ENCODE results near the gene AHI1. TPM values are rescaled to one million over a fixed set of nuclear protein-coding genes. Genes with fewer than 3 reads are reported as not detected.

Gene AHI1
- total RNA-seq, 1 donor from 2014 or later: 21.0 TPM

GRCh38 chr6:135419162-135419561 is 78.4 kb downstream of the AHI1 start:
- peaks cover 3% of the 10 kb centered on the region for H3K36me3 Mint-ChIP-seq (ENCODE audit: low read depth)
- H3K4me3 Mint-ChIP-seq: no peak overlapping the region
- H3K9me3 Mint-ChIP-seq: no peaks in the 10 kb centered on the region
- H3K27me3 Mint-ChIP-seq: no peaks in the 10 kb centered on the region
- H3K27ac Mint-ChIP-seq: no peak overlapping the region
- POLR2A ChIA-PET: no interaction called here
- intact Hi-C loops (cut with micrococcal nuclease): no loop called here
- no peak for ATAC-seq (ENCODE audit: low read depth)
- DNase-seq: no peak
- no peaks in the 10 kb centered on the region for H3K4me1 Mint-ChIP-seq
- TF ChIP-seq CTCF (IDR thresholded peaks at IDR 0.05): no peak
- CTCF ChIA-PET: no interaction called here

- no peak for TF ChIP-seq CTCF (IDR thresholded peaks at IDR 0.05)
- no peak for DNase-seq
- CTCF ChIA-PET: no interaction called here
- Mint-ChIP-seq H3K27me3 (no peaks in the 10 kb centered on the region), H3K9me3 (no peaks in the 10 kb centered on the region), H3K36me3 (ENCODE audit: low read depth) (peaks cover 3% of the 10 kb centered on the region), H3K27ac (no peak overlapping the region), H3K4me1 (no peaks in the 10 kb centered on the region), H3K4me3 (no peak overlapping the region)
- intact Hi-C loops (cut with micrococcal nuclease): no loop called here
- POLR2A ChIA-PET: no interaction called here
- ATAC-seq (ENCODE audit: low read depth): no peak
Measured at GRCh38 chr6:135418040-135418760, 79.3 kb downstream of the AHI1 start.

GRCh38 chr6:135412761-135413160 is 84.8 kb downstream of the AHI1 start:
- POLR2A ChIA-PET: no interaction called here
- CTCF ChIA-PET: no interaction called here
- H3K27me3 Mint-ChIP-seq: no peaks in the 10 kb centered on the region
- DNase-seq (no peak), ATAC-seq (ENCODE audit: low read depth) (no peak)
- H3K4me1 Mint-ChIP-seq: no peaks in the 10 kb centered on the region
- intact Hi-C loops (cut with micrococcal nuclease): no loop called here
- no peaks in the 10 kb centered on the region for H3K9me3 Mint-ChIP-seq
- no peak for TF ChIP-seq CTCF (IDR thresholded peaks at IDR 0.05)
- no peak overlapping the region for H3K4me3 Mint-ChIP-seq
- peaks cover 15% of the 10 kb centered on the region for H3K36me3 Mint-ChIP-seq (ENCODE audit: low read depth)
- no peak overlapping the region for H3K27ac Mint-ChIP-seq

GRCh38 chr6:135411849-135412248 is 85.7 kb downstream of the AHI1 start:
- Mint-ChIP-seq H3K27ac (no peak overlapping the region), H3K9me3 (no peaks in the 10 kb centered on the region), H3K4me1 (no peaks in the 10 kb centered on the region), H3K27me3 (no peaks in the 10 kb centered on the region), H3K36me3 (ENCODE audit: low read depth) (peaks cover 15% of the 10 kb centered on the region), H3K4me3 (no peak overlapping the region)
- TF ChIP-seq CTCF (IDR thresholded peaks at IDR 0.05): no peak
- ATAC-seq (ENCODE audit: low read depth): no peak
- intact Hi-C loops (cut with micrococcal nuclease): no loop called here
- POLR2A ChIA-PET: no interaction called here
- CTCF ChIA-PET: no interaction called here
- DNase-seq: no peak

- intact Hi-C loops (cut with micrococcal nuclease): no loop called here
- ATAC-seq (ENCODE audit: low read depth): no peak
- no peak overlapping the region for H3K4me3 Mint-ChIP-seq
- CTCF ChIA-PET: no interaction called here
- H3K27me3 Mint-ChIP-seq: no peaks in the 10 kb centered on the region
- H3K27ac Mint-ChIP-seq: no peak overlapping the region
- TF ChIP-seq CTCF (IDR thresholded peaks at IDR 0.05): no peak
- no peak for DNase-seq
- no peaks in the 10 kb centered on the region for H3K4me1 Mint-ChIP-seq
- POLR2A ChIA-PET: no interaction called here
- no peaks in the 10 kb centered on the region for H3K9me3 Mint-ChIP-seq
- peaks cover 17% of the 10 kb centered on the region for H3K36me3 Mint-ChIP-seq (ENCODE audit: low read depth)
Measured at GRCh38 chr6:135411339-135411738, 86.2 kb downstream of the AHI1 start.
